ENCODE results near the gene CALM1.

CALM1 gene

DNA sequence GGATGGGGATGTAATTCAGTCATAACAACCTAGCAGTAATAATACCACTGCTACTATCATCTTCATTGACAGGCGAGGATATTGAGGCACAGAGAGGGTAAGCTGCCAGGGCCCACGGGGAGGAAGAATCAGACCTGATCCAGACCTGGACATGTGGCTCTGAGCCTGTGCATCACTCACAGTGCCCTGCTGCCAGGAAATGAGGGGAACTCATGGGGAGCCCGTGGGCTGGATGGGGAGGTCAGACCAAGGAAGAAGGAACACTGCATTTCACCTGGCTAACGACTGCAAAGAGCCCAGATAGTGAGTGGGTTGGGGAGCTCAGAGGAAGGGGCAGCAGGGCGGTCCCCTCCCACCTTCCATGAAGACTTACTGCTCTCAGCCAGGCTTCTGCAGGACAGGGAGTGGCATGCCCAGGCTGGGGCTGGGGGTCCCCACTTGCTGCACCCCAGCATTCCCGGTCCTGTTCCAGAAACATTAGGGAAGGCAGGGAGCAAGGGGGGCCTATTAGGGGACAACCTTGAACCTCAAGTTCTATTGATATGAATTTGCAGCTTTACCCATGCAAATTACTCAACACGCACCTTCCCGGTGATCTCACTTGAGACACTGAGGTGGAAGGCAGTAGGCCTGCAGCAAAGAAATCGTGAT, 37.7 kb downstream of the CALM1 start:
- FAIRE-seq (no peak), DNase-seq (ENCODE audit: extremely low spot score, insufficient read length, low read depth) (no peak)

DNA sequence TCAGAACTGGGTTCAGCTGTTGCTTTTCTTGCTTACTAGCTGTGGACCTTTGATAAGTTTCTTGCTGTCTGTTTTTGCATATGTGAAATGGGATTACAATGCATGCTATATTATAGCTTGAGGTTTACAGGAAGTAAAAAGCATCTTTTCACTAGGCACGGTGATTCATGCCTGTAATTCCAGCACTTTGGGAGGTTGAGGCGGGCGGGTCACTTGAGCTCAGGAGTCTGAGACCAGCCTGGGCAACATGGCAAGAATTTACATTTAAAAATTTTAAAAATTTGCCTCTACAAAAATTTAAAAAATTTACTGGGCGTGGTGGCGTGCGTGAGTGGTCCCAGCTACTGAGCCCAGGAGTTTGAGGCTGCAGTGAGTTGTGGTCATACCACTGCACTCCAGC, 42.0 kb downstream of the CALM1 start:
- FAIRE-seq (no peak), DNase-seq (ENCODE audit: extremely low spot score, insufficient read length, low read depth) (no peak)

DNA sequence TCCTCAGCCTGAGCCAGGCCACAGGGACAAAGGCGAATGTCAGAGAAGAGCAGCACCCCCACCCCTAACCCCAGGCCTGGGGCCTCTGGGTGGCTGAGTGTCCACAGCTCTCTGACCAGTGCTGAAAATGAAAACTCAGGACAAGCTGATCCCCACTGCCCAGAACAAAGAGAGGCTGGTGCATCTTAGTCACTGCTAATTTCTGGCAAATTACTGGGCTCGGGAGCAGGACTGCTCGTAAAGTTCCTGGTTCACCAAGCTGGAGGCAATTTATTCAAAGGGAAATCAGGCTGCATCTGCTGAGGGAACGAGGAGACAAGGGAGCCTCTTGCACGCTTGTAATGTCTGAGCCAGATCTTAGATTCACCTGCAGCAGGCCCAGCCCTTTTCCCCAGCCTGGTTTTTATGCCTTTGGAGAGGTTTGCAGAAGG, 43.2 kb downstream of the CALM1 start:
- no peak for DNase-seq (ENCODE audit: extremely low spot score, insufficient read length, low read depth)
- FAIRE-seq = no peak

DNA sequence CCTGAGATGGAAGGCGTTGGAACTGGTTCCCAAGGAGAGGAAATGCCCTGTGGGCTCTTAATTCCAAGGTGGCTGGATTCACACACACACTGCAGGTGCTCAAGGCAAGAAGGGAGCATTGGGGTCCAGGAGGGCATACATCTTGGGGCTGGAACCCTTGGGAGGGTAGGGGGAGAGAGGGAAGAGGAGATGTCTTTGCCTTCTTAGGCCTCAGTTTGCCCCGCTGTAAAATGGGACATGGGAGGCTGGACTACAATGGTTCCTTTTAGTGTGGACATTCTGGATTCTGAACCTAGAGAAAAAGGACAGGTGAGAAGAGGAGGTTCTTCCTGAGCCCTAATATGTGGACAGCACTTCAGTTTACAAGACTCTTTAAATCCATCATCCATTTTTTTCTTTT, 43.8 kb downstream of the CALM1 start:
- DNase-seq (ENCODE audit: extremely low spot score, insufficient read length, low read depth) = no peak
- FAIRE-seq = no peak

DNA sequence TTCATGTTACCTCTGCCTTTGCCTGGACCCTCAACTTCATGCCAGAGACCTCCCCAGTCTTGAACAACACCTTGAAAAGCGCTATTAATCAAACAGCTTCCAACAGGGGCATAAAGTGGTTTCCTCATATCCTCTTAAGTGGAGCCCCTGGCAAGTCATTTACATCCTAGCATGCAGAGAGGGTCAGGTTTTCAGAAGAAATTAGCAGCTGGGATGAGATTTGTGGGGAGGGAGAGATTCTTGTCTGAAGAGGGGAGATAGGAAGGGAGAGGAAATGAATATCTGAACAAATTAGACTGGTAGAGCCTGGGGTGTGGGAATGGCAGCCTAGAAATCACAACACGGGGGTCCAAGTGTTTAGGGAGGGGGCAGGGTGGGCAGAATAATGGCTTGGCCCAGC, 45.6 kb downstream of the CALM1 start:
- no peak for FAIRE-seq
- no peak for DNase-seq (ENCODE audit: extremely low spot score, insufficient read length, low read depth)

DNA sequence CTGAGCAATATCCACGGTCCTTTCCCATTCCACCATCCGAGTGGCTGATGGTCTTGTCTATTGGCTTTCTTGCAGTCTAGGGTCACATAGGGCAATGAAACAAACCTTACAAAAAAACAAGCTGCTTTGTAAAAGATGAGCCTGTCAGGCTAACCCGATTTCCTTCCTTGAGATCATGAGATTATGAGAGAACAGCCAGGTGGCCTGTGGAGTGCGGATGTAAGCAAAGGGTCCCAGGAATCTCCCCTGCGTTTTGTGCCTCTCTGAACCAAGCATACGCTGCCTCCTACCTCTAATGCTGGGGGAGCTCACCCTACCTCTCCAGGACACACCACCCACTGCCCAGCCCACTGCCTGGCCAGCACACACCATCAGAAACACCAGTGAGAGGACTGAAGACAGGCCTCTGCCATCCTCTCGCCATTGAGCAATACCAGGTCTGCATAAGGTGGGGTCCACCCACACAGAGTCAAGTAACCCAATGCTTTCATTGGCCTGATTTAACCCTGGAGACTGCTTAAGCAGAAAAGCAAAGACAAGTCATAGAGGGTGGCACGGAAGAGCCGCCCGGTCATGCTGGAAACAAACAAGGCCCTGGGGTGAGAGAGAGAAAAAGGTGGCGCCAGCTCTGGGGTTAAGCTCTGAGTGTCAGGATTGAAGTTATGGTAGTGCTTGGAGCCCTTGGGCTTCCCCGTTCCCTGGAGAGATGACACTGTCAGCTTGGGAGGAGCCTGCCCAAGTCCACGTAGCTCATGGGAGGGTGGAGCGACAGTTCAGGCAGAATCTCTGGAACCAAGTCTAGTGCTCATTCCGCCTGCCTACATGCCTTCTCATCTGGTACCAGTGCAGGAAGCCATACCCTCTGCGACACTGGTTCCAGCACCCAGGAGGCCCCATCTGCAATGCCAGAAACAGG, 46.6 kb downstream of the CALM1 start:
- FAIRE-seq = no peak
- DNase-seq (ENCODE audit: extremely low spot score, insufficient read length, low read depth) = no peak

DNA sequence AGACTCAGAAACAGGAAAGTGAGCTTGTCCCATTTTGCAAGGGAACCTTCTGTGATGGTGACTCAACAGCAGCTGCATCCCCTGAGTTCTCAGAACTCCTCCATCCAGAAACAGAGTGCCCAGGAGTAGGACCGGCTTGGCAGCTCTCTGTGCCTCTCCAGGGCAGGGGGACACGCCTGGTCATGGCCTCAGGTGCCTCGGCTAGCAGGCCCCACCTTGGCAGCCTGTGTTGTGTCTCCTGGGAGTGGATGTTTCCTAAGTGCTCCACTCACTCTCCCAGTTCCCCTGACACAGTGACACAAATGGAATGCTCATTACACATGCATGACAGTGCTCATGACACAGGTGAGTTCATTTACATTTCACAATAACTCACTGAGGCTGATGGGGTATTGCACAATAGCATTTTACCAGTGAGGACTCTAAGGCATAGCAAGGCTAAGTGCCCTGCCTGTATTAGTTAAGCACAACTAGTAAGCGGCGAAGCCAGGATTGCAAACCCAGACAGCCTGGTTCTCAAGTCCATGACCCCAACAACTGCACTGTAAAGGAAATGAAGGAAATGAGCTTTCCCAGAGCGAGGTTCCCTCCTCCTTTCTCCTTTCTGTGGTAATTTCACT, 47.4 kb downstream of the CALM1 start:
- FAIRE-seq = no peak

DNA sequence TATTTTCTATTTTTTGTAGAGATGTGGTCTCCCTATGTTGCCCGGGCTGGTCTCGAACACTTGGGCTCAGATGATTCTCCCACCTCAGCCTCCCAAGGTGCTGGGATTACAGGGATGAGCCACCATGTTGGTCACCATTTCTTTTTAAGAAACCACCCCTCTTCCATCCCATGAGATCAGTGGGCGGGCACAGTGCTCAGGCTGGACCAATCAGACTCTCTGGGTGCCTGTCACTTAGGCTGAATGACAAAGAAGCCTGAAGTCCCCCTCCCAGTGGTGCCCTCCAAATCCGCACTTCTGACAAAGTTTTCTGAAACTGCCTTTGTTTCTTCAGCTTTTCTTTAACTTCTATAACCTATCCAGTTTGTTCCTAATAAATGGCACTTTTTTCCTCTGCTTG, 48.2 kb downstream of the CALM1 start:
- no peak for FAIRE-seq
- no peak for DNase-seq (ENCODE audit: extremely low spot score, insufficient read length, low read depth)

More for the DNA sequence above, 47.4 kb downstream of the CALM1 start:
- no peak for DNase-seq (ENCODE audit: extremely low spot score, insufficient read length, low read depth)

DNA sequence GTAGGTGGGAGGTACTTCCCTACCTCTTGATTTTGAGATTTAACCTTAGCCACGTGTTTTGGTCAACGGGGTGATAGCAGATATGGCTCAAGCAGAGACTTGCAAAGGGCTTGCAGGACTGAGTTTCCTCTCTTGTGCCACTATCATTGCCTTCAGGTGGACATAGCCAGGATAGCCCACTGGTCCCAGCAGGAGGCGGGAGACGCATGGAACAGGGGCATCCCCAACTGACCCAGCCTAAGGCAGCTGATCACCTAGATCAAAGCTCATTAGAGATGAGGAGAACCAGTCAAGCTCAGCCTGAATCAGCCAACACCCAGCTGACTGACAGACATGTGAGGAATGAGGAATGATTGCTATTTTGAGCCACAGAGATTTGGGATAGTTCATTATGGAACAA, 49.6 kb downstream of the CALM1 start:
- FAIRE-seq (no peak), DNase-seq (ENCODE audit: extremely low spot score, insufficient read length, low read depth) (no peak)

DNA sequence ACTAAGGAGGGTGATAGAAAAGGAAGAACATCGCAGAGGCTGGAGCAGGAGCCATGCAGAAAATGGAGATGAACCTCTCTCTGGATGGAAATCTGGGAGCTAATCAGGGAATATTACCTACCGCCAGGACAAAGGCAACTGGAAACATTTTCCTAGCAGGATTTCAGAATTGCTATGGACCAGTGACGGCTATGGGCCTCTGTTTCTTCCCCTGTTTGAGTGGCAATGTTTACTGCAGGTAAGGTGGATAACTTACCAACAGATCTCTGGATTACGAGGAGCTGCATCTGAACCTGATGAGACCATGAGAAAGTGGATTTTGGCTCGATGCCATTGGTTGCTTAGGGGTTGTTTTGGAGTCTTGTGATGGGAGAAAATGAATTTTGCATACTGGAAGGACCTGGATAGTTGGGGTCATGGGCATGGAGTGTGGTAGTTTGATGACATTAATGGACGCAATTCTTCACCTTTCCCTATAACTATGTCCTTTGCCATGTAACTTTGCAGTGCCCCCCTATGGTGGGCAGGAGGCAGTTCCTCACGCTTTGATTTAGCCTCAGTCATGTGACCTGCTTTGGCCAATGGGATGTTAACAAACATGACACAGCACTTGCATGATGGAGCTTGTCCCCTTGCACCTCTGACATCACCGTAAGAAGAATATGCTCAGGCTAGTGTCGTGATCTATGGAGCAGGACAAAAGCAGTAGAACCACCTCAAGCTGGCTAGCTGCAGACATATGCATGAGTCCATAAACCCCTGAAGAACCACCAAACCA, 51.1 kb downstream of the CALM1 start:
- FAIRE-seq (no peak), DNase-seq (ENCODE audit: extremely low spot score, insufficient read length, low read depth) (no peak)

DNA sequence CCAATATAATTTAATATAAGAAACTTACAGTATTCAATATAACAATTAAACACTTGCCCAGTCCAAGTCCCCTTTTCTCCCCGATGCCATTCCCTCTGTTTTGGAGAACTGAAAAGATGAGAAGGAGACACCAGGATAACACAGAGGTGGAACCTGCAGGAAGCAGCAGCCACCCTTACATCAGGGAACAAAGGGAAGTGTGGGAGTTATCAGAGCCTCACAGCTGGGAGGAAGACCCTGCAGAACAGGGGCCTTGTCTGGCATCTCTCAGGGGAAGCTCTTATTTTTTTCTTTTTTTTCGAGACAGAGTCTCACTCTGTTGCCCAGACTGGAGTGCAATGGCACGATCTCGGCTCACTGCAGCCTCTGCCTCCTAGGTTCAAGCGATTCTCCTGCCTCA, 52.6 kb downstream of the CALM1 start:
- DNase-seq (ENCODE audit: extremely low spot score, insufficient read length, low read depth) (no peak), FAIRE-seq (no peak)

DNA sequence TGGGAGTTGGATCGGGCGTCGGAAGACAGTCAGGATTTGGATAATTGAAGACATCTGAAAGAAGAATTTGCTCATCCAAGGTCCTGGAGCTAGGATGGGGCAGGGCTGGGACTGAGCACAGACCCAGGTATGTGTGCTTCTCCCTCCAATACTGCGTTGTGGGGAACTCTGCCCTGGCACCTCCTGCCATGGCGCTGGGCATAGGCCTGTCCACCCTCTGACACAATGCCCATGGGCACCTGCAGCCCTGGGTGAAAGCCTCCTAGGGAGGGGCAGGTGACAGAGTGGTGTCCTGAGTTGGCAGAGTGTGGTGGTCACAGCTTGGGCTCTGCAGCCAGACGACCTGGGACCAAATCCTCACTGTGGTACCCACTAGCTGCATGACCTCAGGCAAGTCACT, 53.3 kb downstream of the CALM1 start:
- FAIRE-seq (no peak), DNase-seq (ENCODE audit: extremely low spot score, insufficient read length, low read depth) (no peak)

DNA sequence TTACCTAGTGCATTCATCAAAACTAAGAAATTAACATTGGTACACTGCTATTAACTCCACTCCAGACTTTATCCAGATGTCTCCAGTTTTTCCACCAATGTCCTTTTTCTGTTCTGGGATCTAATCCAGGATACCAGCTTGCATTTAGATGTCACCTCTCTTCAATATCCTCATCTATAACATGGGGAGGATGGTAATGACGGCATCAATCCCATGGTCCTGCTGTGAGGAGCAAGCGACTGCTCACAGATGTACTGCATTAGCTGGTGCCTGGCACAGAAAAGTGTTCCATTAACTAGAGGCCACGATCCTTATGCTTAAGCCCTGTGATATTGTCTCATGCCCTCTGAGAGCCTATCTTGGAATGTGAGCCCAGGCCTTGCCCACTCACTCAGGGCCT, 53.8 kb downstream of the CALM1 start:
- DNase-seq (ENCODE audit: extremely low spot score, insufficient read length, low read depth) (no peak), FAIRE-seq (no peak)

DNA sequence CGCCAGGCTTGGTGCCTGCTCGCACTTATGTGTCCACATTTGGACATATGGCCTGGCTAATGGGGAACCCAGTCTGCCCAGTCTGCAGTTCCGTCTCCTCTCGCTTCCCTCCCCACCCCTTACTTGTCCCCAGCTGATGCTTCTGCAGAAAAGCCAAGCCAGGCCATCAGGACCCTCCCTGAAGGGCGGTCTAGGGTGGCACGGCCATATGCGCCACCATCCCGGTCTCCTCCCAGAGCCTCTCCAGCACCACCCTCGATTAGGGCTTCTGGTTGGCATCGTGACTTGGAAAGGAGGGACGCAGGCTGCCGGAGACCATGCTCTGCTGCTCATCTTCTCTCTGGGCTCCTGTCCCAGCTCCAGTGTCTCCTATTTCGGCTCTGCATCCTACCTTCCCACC, 54.6 kb downstream of the CALM1 start:
- FAIRE-seq = no peak
- DNase-seq (ENCODE audit: extremely low spot score, insufficient read length, low read depth) = no peak

DNA sequence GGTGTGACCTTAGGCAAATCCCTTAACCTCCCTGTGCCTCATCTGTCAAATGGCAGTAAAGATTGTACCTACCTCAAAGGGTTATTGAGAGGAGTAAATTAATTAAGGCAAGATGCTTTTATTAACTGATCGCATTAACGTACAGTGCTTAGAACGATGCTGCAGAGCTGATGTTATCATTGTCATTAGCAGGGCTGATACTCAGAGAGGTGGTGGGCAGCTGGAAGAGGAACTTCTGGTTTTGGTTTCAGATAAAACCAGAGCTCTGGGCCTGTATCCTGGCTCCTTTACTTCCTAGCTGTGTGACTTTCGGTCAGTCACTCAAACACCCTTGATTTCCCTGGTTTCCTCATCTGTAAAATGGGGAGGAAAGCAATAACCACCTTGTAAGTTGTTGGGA, 55.1 kb downstream of the CALM1 start:
- DNase-seq (ENCODE audit: extremely low spot score, insufficient read length, low read depth) (no peak), FAIRE-seq (no peak)

DNA sequence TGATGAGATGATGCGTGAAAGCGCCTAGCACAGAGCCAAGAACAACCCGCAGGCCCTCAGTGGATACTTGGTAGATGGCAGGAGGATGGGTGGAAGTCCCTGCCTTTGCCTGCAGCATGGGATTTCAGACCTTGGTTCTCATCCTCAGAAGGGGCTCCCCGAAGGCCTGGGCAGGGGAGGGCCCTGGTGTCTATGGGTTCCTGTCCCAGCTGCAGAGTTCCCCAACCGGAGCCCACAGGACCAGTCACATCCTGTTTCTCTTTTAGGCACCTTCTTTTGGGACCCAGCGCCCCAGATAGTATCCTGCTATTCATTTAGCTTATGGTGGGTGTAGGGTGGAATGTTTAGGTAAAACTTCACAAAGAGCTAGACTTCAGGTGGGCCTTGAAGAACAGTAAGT, 55.5 kb downstream of the CALM1 start:
- FAIRE-seq = no peak
- DNase-seq (ENCODE audit: extremely low spot score, insufficient read length, low read depth) = no peak

DNA sequence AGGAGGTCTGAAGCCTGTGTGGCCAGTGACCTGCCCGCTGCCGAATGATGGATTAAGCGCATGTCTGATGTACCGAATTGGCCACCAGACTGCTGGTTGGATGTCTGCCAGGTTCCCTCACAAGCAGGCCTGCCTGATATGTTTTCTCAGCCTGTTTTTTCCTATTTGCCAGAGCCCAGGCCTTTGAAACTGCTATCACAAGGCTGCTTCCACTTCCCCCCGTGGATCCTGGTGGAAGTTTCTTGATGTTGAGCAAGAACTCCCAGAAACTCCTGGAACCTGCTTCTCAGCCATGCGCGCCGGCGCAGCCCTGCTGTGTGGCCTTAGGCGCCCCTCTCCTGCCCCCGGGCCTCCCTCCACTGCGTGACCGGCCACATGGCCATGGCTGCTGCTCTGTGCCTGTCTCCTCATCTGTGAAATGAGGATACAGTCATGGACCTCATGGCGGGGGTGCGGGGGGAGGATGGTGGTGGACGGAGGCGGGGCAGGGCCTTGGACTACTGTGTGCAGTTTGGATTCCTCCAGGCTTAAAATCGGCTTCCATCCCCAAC, 56.6 kb downstream of the CALM1 start:
- FAIRE-seq (no peak), DNase-seq (ENCODE audit: extremely low spot score, insufficient read length, low read depth) (no peak)

DNA sequence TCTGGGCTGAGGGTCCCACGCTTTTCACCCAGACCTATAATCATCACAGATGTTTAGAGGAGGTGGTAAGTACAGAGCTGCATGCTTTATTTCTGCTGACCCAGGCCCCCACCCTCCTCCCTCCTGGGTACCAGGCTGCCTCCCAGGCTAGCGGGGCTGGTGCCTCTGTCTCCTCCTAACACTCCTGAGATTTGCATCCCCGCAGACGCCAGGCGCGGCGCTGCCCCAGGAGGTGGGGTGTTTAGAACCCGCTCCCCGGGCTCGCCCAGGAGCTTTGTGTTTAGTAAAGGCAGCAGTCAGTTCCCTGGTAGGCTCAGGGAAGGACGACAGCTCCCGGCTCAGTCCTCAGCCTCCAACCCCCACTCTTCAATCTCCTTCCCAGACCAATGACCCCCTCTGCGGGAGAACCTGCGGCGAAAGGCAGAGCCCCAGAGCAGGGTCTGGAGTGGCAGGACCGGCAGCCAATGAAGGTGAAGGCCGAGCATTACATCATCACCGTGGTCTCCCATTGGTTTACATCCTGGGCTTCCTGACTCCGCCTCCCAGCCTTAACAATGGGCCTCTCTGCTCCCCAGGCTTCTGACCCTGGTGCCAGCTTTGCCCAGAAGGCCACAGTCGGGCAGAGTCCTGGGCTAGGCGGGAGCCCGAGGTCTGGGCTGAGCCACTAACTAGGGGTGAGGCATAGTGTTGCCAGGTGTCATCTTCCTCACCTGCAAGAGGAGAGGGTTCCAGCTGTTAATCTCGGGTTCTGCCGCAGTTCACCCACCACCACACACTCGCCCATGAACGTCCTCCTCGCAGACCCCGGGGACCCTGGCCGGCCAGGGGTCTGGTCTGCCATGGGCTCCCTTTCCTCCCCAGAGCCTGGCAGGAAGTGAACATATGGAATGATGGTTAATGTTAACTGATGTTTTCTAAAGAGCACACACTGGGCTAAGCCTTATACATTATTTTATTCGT, 57.5 kb downstream of the CALM1 start:
- DNase-seq (ENCODE audit: extremely low spot score, insufficient read length, low read depth) (no peak), FAIRE-seq (no peak)

DNA sequence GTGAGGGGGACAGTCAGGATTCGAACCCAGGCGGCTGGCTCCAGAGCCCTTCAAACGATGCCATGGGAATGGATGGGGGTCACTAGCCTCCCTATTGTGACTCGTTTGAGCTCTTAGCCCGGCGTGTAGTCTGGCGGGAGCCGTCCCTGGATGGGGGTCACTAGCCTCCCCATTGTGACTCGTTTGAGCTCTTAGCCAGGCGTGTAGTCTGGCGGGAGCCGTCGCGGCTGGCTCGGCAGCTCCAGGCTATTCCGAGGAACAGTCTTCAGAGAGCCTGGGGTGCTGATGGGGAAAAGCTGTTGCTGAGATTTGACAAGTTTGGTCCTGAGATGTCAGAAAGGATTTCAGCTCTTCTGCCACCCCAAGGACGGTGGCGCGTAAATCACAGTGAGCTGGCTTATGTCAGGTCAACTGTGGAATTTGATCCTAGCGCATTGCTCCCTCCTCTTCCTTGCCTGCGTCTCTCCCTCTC, 58.3 kb downstream of the CALM1 start:
- DNase-seq (ENCODE audit: extremely low spot score, insufficient read length, low read depth) = no peak
- no peak for FAIRE-seq
